OCI-LY3 (cell line): Measurements from ENCODE around the gene C4B.
"Not testable (repeated sequence)": the region's sequence is repeated elsewhere in the genome, so short reads cannot be mapped to it uniquely, and the experiment has no call there.

ENCODE experiments used
- H2AFZ ChIP-seq: fragments of 200-600, 300-600 bp; shearing (Covaris generic); 2 replicates; pipeline ENCODE4 v1.6.0; 2014; ENCODE audit warnings: antibody characterized with exemption, low read depth, low read length
- H3K27ac ChIP-seq: fragments of 200-600, 300-600 bp; sonication (generic); 2 replicates; pipeline ENCODE4 v1.5.1; 2014; ENCODE audit warnings: mild to moderate bottlenecking, low read length, moderate library complexity, mixed read lengths
- H3K27me3 ChIP-seq: fragments of 200-600, 300-600 bp; sonication (generic); 2 replicates; pipeline ENCODE4 v1.6.1; 2014; ENCODE audit warnings: low read depth, low read length, mixed read lengths
- H3K36me3 ChIP-seq: fragments of 200-600, 300-600 bp; sonication (generic); replicated peaks from 2 replicates; pipeline ENCODE3; 2014; ENCODE audit warnings: low read depth, low read length, mixed read lengths
- H3K4me1 ChIP-seq: fragments of 300-600, 200-600 bp; sonication (generic); 2 replicates; pipeline ENCODE4 v1.6.1; 2014; ENCODE audit warnings: low read length, mixed read lengths
- H3K4me2 ChIP-seq: fragments of 200-600, 300-600 bp; sonication (generic); 2 replicates; pipeline ENCODE4 v1.6.1; 2014; ENCODE audit warnings: low read length, mixed read lengths
- H3K4me3 ChIP-seq: fragments of 300-600, 200-600 bp; sonication (generic); 2 replicates; pipeline ENCODE4 v1.5.1; 2014; ENCODE audit warnings: antibody characterized with exemption, mild to moderate bottlenecking, low read length, moderate library complexity
- H3K79me2 ChIP-seq: fragments of 300-600, 200-600 bp; shearing (Covaris generic); 2 replicates; pipeline ENCODE4 v1.6.1; 2014; ENCODE audit warnings: mild to moderate bottlenecking, low read length, mixed read lengths
- H3K9ac ChIP-seq: fragments of 300-600, 200-600 bp; shearing (Covaris generic); 2 replicates; pipeline ENCODE4 v1.6.0; 2014; ENCODE audit warnings: mild to moderate bottlenecking, low read length, moderate library complexity
- H3K9me3 ChIP-seq: fragments of 200-600, 300-600 bp; shearing (Covaris generic); 2 replicates; pipeline ENCODE4 v1.6.1; 2014; ENCODE audit warnings: low read length, mixed read lengths; ENCODE audit not compliant: insufficient read depth
- H4K20me1 ChIP-seq: fragments of 200-600, 300-600 bp; sonication (generic); 2 replicates; pipeline ENCODE4 v1.6.1; 2016; ENCODE audit warnings: low read length, mixed read lengths; ENCODE audit not compliant: insufficient read depth

C4B gene

DNA sequence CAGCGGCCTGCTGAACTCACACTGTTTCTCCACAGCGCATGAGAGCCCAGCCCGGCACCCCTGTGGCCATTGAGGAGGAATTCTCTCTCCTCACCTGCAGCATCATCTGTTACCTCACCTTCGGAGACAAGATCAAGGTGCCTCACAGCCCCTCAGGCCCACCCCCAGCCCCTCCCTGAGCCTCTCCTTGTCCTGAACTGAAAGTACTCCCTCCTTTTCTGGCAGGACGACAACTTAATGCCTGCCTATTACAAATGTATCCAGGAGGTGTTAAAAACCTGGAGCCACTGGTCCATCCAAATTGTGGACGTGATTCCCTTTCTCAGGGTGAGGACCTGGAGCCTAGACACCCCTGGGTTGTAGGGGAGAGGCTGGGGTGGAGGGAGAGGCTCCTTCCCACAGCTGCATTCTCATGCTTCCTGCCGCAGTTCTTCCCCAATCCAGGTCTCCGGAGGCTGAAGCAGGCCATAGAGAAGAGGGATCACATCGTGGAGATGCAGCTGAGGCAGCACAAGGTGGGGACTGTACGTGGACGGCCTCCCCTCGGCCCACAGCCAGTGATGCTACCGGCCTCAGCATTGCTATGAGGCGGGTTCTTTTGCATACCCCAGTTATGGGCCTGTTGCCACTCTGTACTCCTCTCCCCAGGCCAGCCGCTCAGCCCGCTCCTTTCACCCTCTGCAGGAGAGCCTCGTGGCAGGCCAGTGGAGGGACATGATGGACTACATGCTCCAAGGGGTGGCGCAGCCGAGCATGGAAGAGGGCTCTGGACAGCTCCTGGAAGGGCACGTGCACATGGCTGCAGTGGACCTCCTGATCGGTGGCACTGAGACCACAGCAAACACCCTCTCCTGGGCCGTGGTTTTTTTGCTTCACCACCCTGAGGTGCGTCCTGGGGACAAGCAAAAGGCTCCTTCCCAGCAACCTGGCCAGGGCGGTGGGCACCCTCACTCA, 25.0 kb downstream of the C4B start:
- not testable (repeated sequence) for H4K20me1 ChIP-seq, H3K4me2 ChIP-seq

DNA sequence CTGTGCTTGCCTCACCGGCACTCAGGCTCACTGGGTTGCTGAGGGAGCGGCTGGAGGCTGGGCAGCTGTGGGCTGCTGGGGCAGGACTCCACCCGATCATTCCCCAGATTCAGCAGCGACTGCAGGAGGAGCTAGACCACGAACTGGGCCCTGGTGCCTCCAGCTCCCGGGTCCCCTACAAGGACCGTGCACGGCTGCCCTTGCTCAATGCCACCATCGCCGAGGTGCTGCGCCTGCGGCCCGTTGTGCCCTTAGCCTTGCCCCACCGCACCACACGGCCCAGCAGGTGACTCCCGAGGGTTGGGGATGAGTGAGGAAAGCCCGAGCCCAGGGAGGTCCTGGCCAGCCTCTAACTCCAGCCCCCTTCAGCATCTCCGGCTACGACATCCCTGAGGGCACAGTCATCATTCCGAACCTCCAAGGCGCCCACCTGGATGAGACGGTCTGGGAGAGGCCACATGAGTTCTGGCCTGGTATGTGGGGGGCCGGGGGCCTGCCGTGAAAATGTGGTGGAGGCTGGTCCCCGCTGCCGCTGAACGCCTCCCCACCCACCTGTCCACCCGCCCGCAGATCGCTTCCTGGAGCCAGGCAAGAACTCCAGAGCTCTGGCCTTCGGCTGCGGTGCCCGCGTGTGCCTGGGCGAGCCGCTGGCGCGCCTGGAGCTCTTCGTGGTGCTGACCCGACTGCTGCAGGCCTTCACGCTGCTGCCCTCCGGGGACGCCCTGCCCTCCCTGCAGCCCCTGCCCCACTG, 25.9 kb downstream of the C4B start:
- not testable (repeated sequence) for H2AFZ ChIP-seq, H3K79me2 ChIP-seq, H3K27ac ChIP-seq, H4K20me1 ChIP-seq, H3K36me3 ChIP-seq, H3K4me2 ChIP-seq, H3K9me3 ChIP-seq, H3K4me1 ChIP-seq, H3K4me3 ChIP-seq, H3K27me3 ChIP-seq, H3K9ac ChIP-seq

More for the DNA sequence above, 25.0 kb downstream of the C4B start:
- H3K9ac ChIP-seq, H2AFZ ChIP-seq, H3K79me2 ChIP-seq, H3K27ac ChIP-seq, H3K4me3 ChIP-seq, H3K36me3 ChIP-seq, H3K4me1 ChIP-seq, H3K27me3 ChIP-seq, H3K9me3 ChIP-seq: not testable (repeated sequence)

DNA sequence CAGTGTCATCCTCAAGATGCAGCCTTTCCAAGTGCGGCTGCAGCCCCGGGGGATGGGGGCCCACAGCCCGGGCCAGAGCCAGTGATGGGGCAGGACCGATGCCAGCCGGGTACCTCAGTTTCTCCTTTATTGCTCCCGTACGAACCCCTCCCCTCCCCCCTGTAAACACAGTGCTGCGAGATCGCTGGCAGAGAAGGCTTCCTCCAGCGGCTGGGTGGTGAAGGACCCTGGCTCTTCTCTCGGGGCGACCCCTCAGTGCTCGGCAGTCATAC, 26.4 kb downstream of the C4B start:
- not testable (repeated sequence) for H3K4me3 ChIP-seq, H3K27me3 ChIP-seq, H3K27ac ChIP-seq, H2AFZ ChIP-seq, H3K9ac ChIP-seq, H3K4me1 ChIP-seq, H3K9me3 ChIP-seq, H3K79me2 ChIP-seq, H4K20me1 ChIP-seq, H3K4me2 ChIP-seq, H3K36me3 ChIP-seq

DNA sequence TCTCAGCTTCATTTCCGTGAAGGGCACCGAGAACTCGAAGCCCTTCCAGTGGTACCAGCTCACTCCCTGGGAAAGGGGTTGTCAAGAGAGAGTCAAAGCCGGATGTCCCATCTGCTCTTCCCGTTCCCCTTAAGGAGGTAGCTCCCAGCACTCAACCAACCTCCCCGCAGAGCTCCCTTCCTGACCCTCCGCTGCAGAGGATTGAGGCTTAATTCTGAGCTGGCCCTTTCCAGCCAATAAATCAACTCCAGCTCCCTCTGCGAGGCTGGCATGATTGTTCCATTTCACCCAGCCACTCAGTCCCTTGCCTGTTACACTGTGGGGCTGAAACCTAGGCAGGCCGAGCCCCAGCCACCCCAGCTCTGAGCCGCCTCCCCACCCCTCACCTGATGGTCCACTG, 26.8 kb downstream of the C4B start:
- not testable (repeated sequence) for H4K20me1 ChIP-seq, H2AFZ ChIP-seq, H3K27ac ChIP-seq, H3K9me3 ChIP-seq, H3K4me2 ChIP-seq, H3K36me3 ChIP-seq, H3K4me3 ChIP-seq, H3K79me2 ChIP-seq, H3K27me3 ChIP-seq, H3K9ac ChIP-seq, H3K4me1 ChIP-seq

DNA sequence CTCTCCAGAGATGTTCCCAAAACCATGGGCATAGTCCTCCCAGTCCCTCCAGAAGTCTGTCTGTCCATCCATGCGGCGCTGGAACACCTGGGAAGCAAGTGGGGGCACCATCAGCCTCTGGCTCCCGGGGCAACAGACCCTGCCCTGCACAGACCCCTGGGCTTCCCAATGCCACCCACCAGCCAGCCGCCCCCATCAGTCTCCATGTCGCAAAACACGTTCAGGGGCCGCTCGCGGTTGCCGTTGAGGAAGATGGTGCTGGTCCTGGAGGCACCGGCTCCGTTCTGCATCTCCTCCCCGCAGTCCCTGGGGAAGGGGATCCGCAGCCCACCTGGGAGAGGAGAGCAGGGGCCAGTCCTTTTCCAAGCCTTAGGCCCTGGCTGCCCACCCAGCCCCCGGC, 27.7 kb downstream of the C4B start:
- H3K36me3 ChIP-seq, H3K4me3 ChIP-seq, H3K4me2 ChIP-seq, H4K20me1 ChIP-seq, H2AFZ ChIP-seq, H3K27me3 ChIP-seq, H3K79me2 ChIP-seq, H3K9ac ChIP-seq, H3K4me1 ChIP-seq, H3K9me3 ChIP-seq, H3K27ac ChIP-seq: not testable (repeated sequence)

DNA sequence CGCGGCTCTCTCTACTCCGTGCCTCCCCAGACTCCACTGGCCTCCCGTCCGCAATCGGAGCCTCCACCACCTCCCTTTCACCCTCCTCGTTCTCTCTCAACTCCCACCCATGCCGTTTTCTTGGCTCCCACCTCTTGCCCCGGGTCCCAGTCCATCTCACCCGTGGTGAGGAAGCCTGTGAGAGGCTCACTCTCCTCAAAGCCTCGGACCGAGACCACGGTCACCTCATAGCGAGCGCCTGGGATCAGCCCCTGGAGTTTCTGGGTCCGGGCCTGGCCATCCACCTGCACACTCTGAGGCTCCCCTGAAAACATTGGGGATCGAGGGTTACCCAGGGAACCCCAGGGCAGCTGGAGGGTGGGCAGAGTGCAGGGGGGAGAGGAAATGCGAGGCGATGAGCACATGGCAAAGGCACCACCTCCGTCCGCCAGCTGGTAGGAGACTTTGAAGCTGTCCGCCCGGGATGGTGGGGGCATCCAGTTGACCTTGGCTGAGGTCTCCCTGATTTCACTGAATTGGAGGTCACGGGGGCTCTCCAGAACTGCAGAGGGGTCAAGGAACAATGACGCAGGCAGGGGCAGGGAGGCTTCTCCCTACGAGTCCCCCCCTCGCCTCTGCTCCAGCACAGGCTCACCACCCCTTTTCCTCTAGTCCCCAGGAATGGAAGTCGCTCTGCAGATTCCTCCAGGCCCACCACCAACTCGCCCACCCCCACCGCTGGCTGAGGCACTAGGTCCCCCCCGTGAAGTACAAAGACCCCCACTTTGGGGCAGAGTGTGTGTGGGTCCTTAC, 29.2 kb downstream of the C4B start:
- not testable (repeated sequence) for H2AFZ ChIP-seq, H3K27me3 ChIP-seq, H3K4me2 ChIP-seq, H4K20me1 ChIP-seq, H3K9me3 ChIP-seq, H3K4me1 ChIP-seq, H3K4me3 ChIP-seq, H3K79me2 ChIP-seq, H3K36me3 ChIP-seq, H3K9ac ChIP-seq, H3K27ac ChIP-seq

DNA sequence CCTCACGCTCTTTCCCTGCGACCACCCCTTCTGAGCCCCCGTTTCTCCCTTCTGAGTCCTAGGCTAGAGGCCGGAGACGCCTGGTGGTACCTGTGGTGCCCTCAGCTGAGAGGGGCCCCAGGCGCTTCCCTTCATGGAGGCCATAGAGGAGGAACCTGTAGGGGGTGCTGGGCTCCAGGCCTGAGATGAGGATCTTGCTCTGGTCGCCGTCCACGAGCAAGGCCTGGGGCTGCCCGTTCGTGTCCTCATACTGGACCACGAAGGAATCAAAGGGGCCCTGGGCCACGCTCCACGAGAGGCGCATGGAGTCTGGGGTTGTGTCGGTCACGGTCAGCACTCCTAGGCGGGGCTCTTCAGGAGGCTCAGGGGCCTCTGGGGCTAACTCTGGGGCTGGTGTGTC, 30.3 kb downstream of the C4B start:
- not testable (repeated sequence) for H3K36me3 ChIP-seq, H3K4me1 ChIP-seq, H3K9ac ChIP-seq, H3K4me3 ChIP-seq, H3K27me3 ChIP-seq, H4K20me1 ChIP-seq, H3K4me2 ChIP-seq, H3K9me3 ChIP-seq, H2AFZ ChIP-seq, H3K27ac ChIP-seq, H3K79me2 ChIP-seq
